Endothelial cell of umbilical vein (primary cell): ENCODE measurements around the gene DDX59. TPM values are rescaled to one million over a fixed set of nuclear protein-coding genes. Genes with fewer than 3 reads are reported as not detected.

Source experiments
- BruUV-seq: library from RNA; stranded (reverse); fragments of 400-500 nt; replicated peaks from 2 replicates; lab custom pipeline; 2021; lab: Mats Ljungman, UMichigan
- CTCF ChIA-PET: fragments of 300-600, 350-600 bp; sonication (Branson Sonifier 250); formaldehyde crosslinking; loops from one replicate; lab custom pipeline; 2021; ENCODE audit warnings: antibody characterized with exemption, inconsistent platforms; lab: Charles Lee
- POLR2A ChIA-PET: fragments of 300-600, 350-600 bp; sonication (Branson Sonifier 250); formaldehyde crosslinking; loops from one replicate; lab custom pipeline; 2021; ENCODE audit warnings: antibody characterized with exemption, inconsistent platforms; lab: Charles Lee
- DNase-seq: peaks from one replicate; pipeline ENCODE4 v3.0.0-alpha.2; 2011; ENCODE audit warnings: low read depth, low spot score
- FAIRE-seq: peaks from 2 replicates; lab custom pipeline; 2011; peaks lifted over from hg19 to GRCh38; lab: Jason Lieb, UNC
- H2AFZ ChIP-seq: 2 replicates; pipeline ENCODE4 v1.6.0; 2012; ENCODE audit warnings: low read depth, low read length, control low read depth, inconsistent platforms
- H3K27ac ChIP-seq: 2 replicates; pipeline ENCODE4 v1.5.1; 2011; ENCODE audit warnings: low read depth, mild to moderate bottlenecking, control low read depth, low read length, moderate library complexity; ENCODE audit not compliant: insufficient read depth
- H3K27me3 ChIP-seq, 2 experiments: 2 replicates each; pipeline versions ENCODE4 v1.6.0 to v1.6.1; 2011; ENCODE audit warnings: low read length in 2 of 2, mixed read lengths in 1 of 2; ENCODE audit not compliant: control insufficient read depth in 2 of 2, insufficient read depth in 2 of 2
- H3K36me3 ChIP-seq, 2 experiments: 2 replicates in 1 of 2; 3 replicates in 1 of 2; pipeline ENCODE4 v1.5.1; 2011; ENCODE audit warnings: low read length in 2 of 2, mild to moderate bottlenecking in 1 of 2, moderate library complexity in 1 of 2; ENCODE audit not compliant: control insufficient read depth in 2 of 2, insufficient read depth in 2 of 2; ENCODE audit errors: extremely low read depth in 1 of 2
- H3K4me1 ChIP-seq: 3 replicates; pipeline ENCODE4 v1.5.1; 2011; ENCODE audit warnings: mild to moderate bottlenecking, low read length; ENCODE audit not compliant: control insufficient read depth, insufficient read depth; ENCODE audit errors: extremely low read depth
- H3K4me2 ChIP-seq: 2 replicates; pipeline ENCODE4 v1.6.1; 2011; ENCODE audit warnings: low read length, control low read depth, mixed read lengths; ENCODE audit not compliant: insufficient read depth
- H3K4me3 ChIP-seq, 3 experiments: fragments of 200-600 bp in 1 of 3; sonication (generic), shearing (Covaris generic) in 1 of 3; replicated peaks in 1 of 3; 2 replicates each; pipeline ENCODE4 v1.5.1; 2011 to 2016; ENCODE audit warnings: control low read depth in 3 of 3, low read length in 3 of 3, mild to moderate bottlenecking in 2 of 3, inconsistent platforms in 1 of 3, low read depth in 1 of 3, moderate library complexity in 1 of 3; ENCODE audit not compliant: insufficient read depth in 1 of 3
- H3K79me2 ChIP-seq: 2 replicates; pipeline ENCODE4 v1.6.0; 2012; ENCODE audit warnings: low read length, inconsistent platforms; ENCODE audit not compliant: control insufficient read depth, insufficient read depth
- H3K9ac ChIP-seq: replicated peaks from 2 replicates; pipeline ENCODE3; 2011; ENCODE audit warnings: low read length, control low read depth; ENCODE audit not compliant: insufficient read depth; ENCODE audit errors: extremely low read depth
- H3K9me1 ChIP-seq: replicated peaks from 3 replicates; pipeline ENCODE4 v1.6.0; 2011; ENCODE audit warnings: mild to moderate bottlenecking, low read length; ENCODE audit not compliant: control insufficient read depth, insufficient read depth; ENCODE audit errors: extremely low read depth
- H3K9me3 ChIP-seq: replicated peaks from 2 replicates; pipeline ENCODE4 v1.5.1; 2012; ENCODE audit warnings: low read length, inconsistent platforms; ENCODE audit not compliant: control insufficient read depth, insufficient read depth
- H4K20me1 ChIP-seq: replicated peaks from 2 replicates; pipeline ENCODE3; 2011; ENCODE audit warnings: mild to moderate bottlenecking, low read length; ENCODE audit not compliant: control insufficient read depth, insufficient read depth; ENCODE audit errors: extremely low read depth
- EZH2 ChIP-seq: IDR thresholded peaks from 2 replicates; pipeline ENCODE4 v1.6.1; 2012; ENCODE audit warnings: borderline replicate concordance, low read depth, mild to moderate bottlenecking, moderate library complexity, low read length, inconsistent platforms; ENCODE audit not compliant: severe bottlenecking
- FOS ChIP-seq: IDR thresholded peaks from 2 replicates; pipeline ENCODE4 v1.6.1; 2011; ENCODE audit warnings: mild to moderate bottlenecking, low read length, moderate library complexity, borderline replicate concordance; ENCODE audit not compliant: insufficient read depth
- GATA2 ChIP-seq: IDR thresholded peaks from 2 replicates; pipeline ENCODE4 v1.7.0; 2011; ENCODE audit warnings: low read depth, mild to moderate bottlenecking, moderate library complexity, mixed read lengths, low read length; ENCODE audit not compliant: insufficient read length, insufficient read depth
- JUN ChIP-seq: IDR thresholded peaks from 2 replicates; pipeline ENCODE4 v1.6.1; 2011; ENCODE audit warnings: borderline replicate concordance, low read depth; ENCODE audit not compliant: insufficient read length, insufficient read depth
- MAX ChIP-seq: IDR thresholded peaks from 2 replicates; pipeline ENCODE4 v1.6.1; 2011; ENCODE audit not compliant: insufficient read depth, insufficient read length
- MYC ChIP-seq: IDR thresholded peaks from one replicate; pipeline ENCODE4 v1.6.1; 2011; ENCODE audit warnings: mild to moderate bottlenecking, low read depth, low read length
- POLR2A ChIP-seq: IDR thresholded peaks from 2 replicates; pipeline ENCODE4 v1.6.1; 2012; ENCODE audit warnings: low read depth, mild to moderate bottlenecking, control low read depth, low read length
- POLR2AphosphoS5 ChIP-seq: IDR thresholded peaks from 2 replicates; pipeline ENCODE4 v1.6.1; 2012; ENCODE audit warnings: low read depth, mild to moderate bottlenecking, control low read depth, low read length, moderate library complexity; ENCODE audit not compliant: insufficient read depth
- dilution Hi-C: fragments of 300-500 bp; cut with MboI; formaldehyde crosslinking; loops from one replicate; pipeline ENCODE4 v1.15.0; 2019; ENCODE audit warnings: low sequenced_read_pairs; ENCODE audit not compliant: extremely low pct_ligation_motif_present
- intact Hi-C: fragments of 100-400 bp; cut with micrococcal nuclease; formaldehyde crosslinking; loops from one replicate; pipeline ENCODE4 v1.10.0; 2022
- polyA plus RNA-seq, 4 experiments: library from polyadenylated mRNA; depleted of rRNA in 3 of 4; stranded (reverse) in 3 of 4; unstranded in 1 of 4; fragments of >200 nt; gene quantifications; 2 replicates each; pipeline versions ENCODE4 v1.2.1 to v1.2.3, GENCODE V29; 2011 to 2012; ENCODE audit warnings: missing spikeins in 1 of 4
- total RNA-seq: library from RNA; stranded (reverse); gene quantifications from 2 replicates; pipeline ENCODE4 v1.2.3, GENCODE V29; 2021
- TF ChIP-seq, protein P1 (sequence below), 2 donors: IDR thresholded peaks; 1 replicate in 1 of 2; 2 replicates in 1 of 2; pipeline ENCODE4 v1.5.1; 2011; ENCODE audit warnings: low read length in 2 of 2, mild to moderate bottlenecking in 2 of 2, moderate library complexity in 2 of 2, control low read depth in 1 of 2, inconsistent platforms in 1 of 2, low read depth in 1 of 2; ENCODE audit not compliant: insufficient read depth in 1 of 2; ENCODE audit errors: extremely low read depth in 1 of 2

DDX59 gene
- total and polyA plus RNA-seq, 2 donors (not counting 3 experiments of a cell fraction or from before 2014, with no cell fraction given) = 8.1 to 17.7 TPM

DNA sequence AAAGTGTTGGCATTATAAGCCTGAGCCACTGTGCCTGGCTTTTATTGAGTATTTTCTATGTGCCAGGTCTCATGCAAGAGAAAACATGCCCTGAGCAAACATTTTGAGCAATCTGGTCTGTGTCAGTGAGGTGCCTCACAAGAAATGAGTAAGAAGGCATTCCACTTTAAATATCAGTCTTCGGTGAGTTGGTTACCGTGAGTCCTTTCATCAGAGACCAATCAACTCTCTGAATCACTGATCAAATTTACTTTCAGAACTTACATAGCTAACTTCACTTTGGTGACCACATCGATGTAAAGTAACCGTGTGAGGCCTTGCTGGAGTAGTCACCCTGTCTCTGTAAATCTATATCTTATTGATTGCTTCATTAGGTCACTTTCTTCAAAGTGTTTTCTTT, 14.3 kb upstream of the DDX59 start:
- no peak overlapping the region for H2AFZ ChIP-seq
- H3K9me1 ChIP-seq = no peaks in the 10 kb centered on the region
- TF ChIP-seq MAX (no peak), POLR2AphosphoS5 (no peak), JUN (no peak), GATA2 (no peak), MYC (no peak), EZH2 (no peak), POLR2A (no peak), FOS (no peak)
- TF ChIP-seq, protein P1, sequence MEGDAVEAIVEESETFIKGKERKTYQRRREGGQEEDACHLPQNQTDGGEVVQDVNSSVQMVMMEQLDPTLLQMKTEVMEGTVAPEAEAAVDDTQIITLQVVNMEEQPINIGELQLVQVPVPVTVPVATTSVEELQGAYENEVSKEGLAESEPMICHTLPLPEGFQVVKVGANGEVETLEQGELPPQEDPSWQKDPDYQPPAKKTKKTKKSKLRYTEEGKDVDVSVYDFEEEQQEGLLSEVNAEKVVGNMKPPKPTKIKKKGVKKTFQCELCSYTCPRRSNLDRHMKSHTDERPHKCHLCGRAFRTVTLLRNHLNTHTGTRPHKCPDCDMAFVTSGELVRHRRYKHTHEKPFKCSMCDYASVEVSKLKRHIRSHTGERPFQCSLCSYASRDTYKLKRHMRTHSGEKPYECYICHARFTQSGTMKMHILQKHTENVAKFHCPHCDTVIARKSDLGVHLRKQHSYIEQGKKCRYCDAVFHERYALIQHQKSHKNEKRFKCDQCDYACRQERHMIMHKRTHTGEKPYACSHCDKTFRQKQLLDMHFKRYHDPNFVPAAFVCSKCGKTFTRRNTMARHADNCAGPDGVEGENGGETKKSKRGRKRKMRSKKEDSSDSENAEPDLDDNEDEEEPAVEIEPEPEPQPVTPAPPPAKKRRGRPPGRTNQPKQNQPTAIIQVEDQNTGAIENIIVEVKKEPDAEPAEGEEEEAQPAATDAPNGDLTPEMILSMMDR (IDR thresholded peaks at IDR 0.05; ENCODE audit: extremely low read depth in 1 of 2, insufficient read depth in 1 of 2, low read depth in 1 of 2, low read length in 2 of 2) = no peak
- ChIA-PET POLR2A (interaction anchor here (0.6 kb wide), 1 partner anchor 11 kb away, joined by 4 read pairs; no protein-coding TSS in a partner anchor), CTCF (no interaction called here)
- no peaks in the 10 kb centered on the region for H3K4me1 ChIP-seq
- FAIRE-seq (no peak), DNase-seq (no peak)
- no peaks in the 10 kb centered on the region for H3K36me3 ChIP-seq
- no peaks in the 10 kb centered on the region for H3K79me2 ChIP-seq
- dilution Hi-C loops = no loop called here
- H3K4me2 ChIP-seq = no peak overlapping the region
- no TSS peak for BruUV-seq
- no peak overlapping the region for H3K4me3 ChIP-seq
- intact Hi-C loops = no loop called here
- no peaks in the 10 kb centered on the region for H3K27me3 ChIP-seq
- no peaks in the 10 kb centered on the region for H3K9me3 ChIP-seq
- no peak overlapping the region for H3K27ac ChIP-seq
- no peaks in the 10 kb centered on the region for H4K20me1 ChIP-seq
- H3K9ac ChIP-seq = no peak overlapping the region
